ENCODE results near the gene RNF151.

The RNF151 gene

DNA sequence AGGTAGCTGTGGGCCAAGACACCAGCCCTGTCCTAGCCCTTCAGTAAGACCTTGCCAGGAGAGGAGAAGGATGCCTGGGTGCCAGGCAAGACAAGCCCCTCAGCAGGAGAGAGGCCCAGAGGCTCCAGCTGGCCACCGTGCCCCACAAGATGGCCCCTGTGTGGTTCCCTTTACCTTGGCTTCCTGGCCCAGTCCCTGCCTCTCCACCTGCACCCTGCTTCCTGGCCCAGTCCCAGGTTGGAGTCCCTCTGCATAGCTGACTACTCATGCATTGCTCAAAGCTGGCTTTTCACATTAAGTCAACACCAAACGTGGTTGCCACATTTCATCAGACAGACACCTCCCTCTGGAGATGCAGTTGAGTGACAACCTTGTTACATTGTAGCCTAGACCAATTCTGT, 27.1 kb downstream of the RNF151 start:
- peak in 1 of 5 experiments; percentile 48 for DNase-seq

DNA sequence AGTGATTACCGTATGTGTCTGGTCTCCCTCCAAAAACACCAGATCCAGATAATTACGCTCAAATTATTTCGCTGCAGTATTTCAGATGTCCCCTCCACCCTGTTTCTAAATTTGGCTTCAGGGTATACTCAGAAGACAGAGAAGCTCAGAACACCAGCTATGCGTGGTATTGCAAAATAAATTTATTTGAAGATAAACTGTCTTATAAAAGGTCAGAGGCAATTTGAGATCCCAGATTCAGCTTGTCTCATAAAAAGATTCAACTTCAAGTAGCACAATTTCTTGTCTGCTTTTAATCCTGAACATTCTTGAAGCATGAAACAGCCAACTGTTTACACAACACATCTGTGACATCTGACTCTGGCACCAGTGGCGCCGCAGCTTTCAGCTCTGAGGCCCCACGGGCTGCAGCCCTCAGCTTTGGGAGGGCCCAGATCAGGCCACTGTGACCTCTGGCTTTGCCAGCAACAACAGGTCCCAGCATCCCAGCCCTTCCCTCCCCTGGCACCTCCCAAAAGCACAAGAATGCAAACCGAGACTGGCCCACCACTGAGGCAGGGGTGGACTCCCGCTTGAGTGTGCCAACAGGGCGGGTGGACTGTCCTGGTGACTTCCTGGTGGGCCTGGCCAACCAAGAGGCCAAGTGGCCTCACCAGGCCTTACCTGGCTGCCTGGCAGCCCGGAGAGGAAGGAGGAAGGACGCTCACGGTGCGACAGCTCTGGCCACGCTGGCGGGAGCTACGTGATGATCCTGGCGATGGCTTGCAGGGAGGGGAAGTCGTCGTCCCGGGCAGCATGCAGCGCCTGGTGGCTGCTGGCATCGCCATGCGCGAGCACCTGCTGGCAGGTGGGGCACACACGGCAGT, 31.1 kb downstream of the RNF151 start:
- DNase-seq, result no peak

DNA sequence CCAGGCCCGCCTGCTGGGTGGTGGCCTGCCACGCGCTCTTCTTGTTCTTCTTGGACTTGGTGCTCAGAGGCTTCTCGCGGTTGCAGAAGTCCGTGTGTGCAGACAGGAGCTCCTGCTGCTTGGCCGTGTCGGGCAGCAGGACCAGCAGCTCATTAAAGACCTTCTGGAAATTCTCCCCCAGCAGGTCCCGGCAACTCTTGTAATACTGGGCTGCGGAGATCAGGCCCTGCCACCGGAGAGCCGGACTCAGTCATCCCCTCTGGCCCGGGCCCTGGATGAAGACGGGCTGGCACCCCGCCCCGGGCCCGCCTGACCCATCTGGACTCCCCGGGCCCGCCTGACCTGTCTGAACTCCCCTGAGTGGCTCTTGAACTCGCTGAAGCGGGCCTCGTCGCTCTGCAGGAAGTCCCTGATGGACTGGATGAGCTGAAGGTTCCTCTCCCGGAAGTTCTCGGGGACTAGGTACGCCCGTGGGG, 31.7 kb downstream of the RNF151 start:
- DNase-seq, result no peak

DNA sequence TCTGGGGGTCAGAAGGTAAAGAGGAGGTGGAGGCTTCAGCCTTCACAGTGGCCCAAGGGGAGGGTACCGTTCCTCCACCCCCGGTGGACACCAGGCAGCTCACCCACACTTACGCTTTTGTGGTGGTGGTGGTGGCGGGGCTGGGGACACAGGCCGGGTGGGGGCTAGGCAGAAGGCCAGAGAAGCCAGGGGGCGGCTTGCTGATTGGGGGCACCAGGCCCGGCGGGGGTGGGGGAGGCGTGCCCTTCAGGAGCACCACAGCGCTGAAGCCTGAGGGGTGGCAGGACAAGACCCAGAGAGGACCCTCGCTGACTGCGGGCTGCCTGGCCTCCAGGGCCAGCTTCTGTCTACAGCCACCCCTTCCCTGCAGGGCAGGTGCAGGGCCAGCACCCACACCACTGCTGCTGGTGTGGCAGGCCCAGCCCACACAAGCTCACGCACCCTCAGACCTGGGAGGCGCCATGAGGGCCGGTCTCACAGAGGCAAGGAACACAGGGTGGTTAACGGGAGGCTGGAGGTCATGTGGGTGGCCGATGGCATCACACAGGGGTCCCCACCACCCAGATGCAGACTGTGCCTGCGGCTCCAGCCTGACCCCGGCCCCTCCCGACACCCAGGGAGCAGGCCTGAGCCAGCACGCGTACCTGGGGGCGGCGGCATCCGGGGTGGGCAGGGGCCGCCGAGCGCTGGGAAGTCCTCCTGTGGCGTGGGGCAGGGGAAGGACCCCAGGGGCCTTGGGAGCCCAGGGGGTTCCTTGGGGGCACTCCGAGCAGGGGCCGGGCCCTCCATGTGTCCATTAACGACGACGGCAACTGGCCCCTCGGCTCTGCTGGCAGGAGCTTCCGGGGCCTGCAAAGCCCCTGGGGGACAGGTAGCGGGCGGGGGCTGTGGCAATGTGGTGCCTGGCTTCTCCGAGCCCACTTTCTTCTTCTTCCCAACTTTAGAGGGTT, 32.5 kb downstream of the RNF151 start:
- DNase-seq, result no peak

DNA sequence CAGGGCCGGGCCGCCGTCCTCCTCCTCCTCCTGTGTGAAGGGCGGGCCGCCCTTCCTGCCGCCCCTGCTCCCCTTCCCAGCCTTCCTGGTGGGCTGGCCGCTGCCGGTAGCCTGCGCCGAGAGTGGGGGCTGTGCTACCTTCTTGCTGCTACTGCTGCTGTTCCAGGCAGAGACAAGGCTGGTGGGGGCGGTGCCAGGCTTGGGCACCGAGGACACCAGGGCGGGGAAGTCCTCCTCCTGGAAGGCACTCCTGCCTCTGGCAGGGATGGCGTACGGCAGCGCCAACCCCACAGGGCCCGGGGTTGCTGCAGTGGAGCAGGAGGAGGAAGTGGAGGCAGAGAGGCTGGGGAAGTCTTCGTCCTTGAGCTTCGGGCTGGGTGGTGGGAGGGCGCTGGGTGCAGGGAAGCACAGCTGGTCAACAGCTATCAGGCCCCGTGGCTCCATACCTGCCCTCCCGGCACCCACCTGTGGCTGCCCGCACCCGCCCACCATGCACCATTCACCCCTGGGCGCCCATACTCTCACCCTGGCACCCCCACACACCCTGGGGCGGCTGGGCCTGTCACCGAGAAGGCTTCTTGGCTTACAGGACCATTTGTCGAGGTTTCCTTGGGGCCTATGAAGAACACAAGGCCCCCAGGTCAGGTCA, 33.3 kb downstream of the RNF151 start:
- no peak for DNase-seq

DNA sequence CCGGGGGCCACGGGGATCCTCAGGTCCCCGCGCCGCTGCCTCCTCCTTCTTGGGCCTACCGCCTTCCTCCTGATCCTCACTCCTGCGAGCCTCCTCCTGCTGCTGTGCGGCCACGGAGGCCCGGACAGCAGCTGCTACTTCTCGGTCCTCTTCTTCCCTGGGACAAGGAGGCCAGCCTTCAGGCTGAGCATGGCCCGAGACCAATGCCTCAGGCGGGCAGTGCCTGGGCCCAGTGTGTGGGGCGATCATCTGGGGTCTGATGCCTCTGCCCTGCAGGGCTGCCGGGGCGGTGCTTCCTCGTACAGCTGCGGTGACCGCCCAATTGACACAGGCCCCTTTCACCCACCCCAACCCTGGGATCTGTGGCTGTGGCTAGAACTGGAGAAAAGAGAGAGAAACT, 34.4 kb downstream of the RNF151 start:
- no peak for DNase-seq

DNA sequence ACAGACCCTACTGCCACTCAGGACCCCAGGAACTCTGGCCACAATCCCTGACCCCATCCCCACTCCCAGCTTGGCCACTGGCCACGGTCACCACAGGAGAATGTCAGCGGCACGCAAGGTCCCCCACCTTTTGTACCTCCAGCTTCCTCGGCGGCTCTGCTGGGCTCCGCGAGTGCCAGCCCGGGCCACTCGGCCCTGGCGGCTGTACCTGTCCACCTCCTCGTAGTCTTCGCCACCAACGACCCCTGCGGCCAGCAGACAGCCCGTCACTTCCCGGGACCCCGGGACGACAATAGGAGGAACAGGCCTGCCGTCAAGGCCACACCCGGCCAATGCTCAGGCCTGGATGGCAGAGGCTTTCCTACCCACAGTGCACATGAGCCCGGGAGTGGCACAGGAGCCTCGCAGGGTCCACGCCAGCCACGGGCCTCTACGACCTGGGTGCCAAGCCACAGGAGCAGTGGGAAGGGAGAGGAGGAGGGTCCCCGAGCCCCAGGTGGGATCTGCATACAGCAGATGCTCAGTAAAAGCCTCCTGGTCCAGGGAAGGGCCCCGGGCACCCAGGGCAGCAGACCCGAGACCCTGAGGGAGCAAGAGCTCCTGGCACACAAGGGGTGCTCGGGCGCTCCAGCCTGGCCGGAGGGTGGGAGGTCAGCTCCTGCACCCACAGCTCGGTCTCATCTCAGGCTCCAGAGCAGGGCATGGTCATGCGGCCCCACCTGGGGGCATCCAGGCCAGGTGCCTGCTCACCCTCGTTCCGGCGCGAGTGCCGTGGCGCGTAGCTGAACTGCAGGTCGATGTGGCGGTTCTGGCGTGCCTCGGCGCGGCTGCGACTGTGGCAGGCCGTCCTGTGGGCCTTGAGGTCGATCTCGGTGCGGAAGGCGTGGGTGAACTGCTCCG, 35.0 kb downstream of the RNF151 start:
- DNase-seq, result no peak

DNA sequence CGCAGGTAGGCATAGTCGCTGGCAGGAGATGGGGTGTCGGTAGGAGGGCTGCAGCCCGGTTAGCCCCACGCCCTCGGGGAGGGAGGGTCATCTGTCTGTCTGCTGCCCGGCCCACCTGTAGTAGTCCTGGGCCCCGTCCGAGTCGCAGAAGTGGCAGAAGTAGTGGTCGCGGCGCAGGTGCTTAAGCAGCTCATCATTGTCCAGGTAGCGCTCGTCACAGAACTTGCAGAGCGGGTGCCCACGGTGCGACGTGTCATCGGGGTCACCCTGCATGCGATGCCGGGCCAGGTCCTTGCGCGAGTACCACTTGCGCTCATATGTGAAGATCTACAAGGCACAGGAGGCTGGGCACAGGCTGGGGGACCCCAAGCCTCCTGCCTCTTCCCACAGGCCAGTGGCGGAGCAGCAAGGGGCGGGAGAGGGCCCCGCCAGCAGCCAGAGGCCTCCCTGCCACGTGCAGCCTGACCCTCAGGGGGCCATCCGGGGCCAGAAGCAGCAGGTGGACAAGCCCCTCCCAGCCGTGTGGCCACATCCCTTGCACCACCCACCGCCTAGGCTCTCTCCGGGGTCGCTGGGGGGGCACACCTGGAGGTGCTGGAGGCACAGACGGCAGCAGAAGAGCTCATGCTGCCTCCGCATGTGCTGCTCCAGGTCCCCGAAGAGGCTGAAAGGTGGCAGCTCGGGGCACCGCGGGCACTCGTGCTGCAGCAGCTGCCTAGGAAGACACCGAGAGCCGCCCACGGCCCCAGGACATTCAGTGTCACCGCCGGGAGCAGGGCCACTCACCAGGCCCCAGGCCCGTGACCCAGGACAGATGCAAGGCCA, 36.0 kb downstream of the RNF151 start:
- no peak for DNase-seq

DNA sequence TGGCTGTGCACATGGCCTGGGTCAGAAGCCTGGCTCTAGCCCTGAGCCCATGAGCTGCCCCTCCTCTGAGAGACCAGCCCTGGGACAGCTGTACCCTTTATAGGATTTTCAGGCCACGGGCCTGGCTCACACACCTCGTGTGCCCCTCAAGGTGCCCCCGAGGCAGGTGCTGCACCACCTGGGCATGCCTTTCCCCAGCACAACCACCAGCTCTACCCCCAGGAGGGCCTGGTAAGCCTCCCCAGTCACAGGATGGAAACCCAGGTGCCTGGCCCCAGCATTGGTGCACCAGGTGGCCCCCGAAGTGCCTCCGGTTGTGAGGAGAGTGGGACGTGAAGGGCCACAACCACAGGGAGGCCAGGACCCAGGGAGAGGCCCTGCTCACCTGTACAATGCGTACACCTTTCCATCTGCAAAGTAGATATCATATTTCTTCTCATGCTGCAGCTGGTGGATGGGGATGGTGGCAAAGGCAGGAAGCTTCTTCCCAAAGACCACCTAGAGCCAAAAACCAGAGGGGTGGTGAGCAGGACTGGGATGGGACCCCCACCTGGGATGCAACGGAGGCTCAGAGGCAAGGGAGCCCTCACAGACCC, 36.7 kb downstream of the RNF151 start:
- DNase-seq, result no peak

DNA sequence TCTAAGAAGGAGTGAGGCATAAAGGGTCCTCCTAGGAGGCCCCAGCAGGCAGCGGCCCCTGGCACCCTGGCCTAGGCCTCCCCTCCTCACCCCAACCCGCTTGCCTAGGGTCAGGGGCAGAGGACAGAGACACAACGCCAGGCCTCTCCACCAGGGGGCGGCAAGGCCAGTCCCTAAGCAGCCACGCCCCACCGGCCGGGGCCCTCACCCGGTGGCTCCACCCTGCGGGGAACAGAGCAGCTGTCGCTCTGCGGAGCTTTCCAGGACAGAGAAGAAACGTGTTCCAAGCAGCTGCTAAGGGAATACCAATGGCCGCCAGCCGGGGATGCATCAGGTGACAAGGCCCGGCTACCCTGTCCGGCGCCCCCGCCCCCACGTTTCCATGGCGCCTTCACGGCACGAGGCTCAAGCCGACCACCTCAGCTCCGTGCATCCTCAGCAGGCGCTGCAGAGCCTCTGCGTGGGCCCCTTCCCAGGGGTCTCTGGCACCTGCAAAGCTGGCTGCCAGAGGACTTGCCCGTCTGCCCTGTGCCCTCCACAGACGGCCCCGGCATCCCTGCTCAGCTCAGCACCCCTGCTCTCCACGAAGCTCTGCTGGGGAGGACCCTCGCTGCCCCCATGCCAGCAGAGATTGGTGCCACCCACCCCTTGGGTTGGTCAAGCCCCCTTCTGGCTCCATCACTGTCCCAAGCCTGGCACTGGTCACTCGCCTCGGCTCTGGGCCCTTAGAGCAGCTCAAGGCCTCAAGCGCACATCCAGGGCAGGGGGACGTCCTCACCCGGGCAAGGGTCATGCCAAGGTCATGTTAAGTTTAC, 37.4 kb downstream of the RNF151 start:
- DNase-seq, result peak; percentile 59 to 83 (median 79)

DNA sequence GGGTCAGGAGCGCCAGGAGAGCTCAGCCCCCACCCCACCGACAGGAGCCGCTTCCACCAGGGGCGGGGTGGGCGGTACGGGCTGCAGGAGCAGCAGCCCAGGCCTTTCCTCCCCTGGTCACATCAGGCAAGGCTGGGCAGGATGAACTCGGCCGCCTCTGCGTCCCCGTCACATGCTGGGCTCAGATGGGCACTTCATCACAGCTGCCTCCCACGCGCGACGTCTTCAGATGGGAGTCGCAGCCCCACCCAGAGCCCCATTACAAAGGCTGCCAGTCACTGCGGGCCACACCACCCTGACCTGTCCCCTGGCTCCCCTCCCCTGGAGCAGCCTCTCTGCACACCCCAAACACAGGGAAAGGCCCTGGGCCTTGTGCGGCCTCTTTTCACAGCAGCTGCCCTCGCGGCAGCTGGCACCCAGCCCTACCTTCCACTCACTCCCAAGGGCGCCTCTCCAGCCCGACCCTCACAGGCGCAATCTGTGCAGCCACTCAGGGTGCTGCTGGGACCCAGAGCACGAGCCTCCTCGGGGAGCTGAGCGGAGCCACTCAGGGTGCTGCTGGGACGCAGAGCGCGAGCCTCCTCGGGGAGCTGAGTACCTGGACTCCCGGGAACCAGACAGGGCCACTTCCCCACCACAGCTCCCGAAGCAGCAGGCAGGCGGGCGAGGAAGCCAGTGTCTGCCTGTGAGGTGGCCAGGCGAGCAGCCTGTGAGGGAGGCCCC, 38.3 kb downstream of the RNF151 start:
- no peak for DNase-seq

DNA sequence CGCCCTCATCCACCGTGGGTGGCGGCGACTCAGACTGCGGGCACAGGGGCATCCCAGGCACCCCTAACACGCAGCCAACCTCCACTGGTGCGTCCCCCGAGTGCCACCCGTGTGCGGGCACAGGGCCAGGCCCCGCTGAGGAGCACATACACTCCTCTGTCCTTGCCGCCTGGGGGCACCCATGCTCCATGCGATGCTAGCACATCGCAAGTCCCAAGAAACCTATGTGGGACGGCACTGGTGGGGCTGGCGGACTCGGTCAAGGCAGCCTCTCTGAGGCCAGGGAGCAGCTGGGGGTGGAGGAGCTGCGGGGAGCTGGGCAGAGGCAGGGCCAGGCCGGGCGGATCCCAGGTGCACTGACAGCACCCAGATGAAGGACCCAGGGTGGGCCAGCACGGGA, 39.0 kb downstream of the RNF151 start:
- DNase-seq, result no peak

DNA sequence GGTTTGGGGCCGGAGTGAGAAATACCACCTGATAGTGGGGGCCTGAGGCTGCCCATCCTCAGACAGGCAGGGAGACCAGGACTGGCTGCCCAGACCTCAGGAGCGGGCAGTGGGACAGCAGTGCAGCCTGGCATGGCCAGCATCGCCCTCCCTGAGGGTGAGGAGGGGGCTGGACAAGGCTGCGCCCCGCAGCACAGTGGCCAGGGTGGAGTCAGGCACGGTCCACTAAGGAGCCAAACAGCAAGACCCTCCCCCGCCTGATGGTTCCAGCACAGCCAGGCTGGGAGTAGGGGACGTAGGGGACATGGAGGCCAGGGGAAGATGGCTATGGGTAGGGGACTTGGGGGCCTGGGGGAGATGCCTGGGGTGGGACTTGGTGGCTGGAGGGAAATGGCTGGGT, 39.7 kb downstream of the RNF151 start:
- DNase-seq, result no peak

DNA sequence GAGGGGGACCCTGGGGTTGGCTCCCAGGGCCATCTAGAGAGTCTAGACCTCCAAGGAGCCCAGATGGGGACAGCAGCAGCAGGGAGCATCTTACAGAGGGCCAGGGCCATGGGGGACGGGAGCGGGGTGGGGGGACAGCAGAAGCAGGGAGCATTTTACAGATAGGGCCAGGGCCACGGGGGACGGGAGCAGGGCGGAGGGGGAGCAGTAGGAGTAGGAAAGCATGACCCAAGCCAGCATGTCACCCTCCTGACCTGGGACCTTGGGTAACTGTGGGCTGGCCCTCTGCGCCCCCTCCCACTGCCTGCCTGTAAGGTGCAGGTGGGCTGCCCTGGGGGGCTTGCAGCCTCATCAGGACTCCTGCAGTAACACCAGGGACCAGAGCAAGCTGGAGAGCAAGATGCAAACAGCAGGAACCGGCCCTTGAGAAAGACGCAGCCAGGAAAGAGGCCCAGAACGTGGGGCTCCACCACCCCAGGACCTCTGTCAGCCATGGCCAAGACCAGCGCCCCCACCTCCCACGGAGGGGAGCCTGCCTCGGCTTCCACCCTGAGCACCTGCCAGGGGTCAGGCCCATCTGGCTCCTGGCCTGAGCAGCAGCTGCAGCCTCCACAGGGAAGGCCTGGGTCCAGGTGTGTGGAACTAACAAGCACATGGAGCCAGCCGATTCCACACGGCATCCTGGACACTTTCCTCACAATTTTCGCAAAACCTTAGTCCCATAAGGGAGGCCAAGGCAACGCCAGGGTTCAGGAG, 40.6 kb downstream of the RNF151 start:
- no peak for DNase-seq

DNA sequence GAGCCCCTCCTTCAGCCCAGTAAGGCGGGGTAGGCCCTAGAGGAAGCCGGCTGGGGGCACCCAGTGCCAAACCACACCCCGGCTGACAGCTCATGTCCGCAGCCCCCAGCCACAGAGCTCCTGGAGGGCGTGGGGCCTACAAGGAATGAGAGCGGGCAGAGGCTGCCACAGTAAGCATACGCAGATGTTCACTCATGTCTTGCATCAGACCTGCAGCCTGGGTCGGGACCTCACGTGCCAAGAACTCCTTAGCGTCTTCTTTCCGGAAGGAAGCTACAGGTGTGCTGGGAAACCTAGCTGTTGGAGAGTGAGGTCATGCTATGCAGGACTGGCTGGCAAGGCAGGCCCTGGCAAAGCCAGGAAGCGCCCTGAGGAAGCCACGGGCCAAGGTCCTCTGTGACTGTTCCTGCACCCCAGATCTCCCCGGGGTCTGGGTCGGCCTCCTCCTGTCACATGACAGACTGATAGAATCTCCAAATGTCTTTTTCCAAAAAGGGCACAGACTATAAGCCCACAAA, 41.4 kb downstream of the RNF151 start:
- peak in 2 of 5 experiments; percentile 26 to 49 for DNase-seq

DNA sequence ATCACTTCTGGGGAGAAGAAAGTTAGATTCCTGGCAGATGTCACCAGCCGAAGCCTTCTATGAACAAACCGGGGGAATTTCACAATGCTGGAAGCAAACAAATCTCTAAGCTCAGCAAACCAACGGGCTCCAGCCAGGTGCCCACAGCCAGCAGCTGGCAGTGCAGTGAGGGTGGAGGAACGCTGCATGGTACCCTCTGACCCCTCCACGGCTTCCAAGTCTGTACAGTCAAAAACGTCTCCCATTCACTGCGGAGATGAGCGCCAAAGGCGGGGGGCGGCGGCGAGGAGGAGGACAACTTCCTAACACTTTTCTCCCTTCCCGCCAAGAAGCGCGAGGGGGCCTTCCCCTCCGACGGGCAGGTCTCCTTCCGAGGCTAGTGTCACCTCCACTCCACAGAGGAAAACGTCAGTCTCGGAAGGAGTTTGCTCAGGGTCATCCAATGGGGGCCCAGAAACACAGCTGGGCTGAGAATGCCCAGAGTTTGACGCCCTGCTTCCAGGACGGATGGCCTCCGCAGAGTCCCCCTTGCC, 42.0 kb downstream of the RNF151 start:
- DNase-seq, result peak in 2 of 5 experiments; percentile 28 to 43

DNA sequence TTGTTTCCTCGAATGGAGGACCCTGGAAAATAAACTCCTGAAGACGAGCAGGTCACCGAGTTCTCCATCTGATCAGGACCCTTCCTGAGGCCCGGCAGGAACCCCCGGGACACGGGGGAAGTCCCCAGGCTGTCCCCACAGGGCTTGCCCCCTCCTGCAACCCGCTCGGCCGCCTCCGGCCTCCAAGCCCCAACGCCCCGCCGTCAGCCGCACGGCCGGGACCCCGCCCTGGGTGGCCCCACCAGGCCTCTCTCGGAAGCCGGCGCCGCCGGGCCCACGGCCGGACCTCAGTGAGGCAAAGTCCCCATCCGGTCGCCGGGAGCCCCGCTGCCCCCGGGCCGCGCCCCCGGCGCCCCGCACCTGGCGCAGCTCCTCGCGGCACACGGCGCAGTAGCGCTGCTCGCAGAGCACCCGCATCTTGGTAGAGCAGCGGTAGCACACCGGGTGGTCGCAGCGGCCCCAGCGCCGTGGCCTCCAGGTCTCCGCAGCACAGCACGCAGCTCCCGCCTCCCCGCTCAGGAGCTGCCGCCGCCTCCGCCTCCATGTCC, 42.6 kb downstream of the RNF151 start:
- DNase-seq, result peak in 1 of 5 experiments; percentile 52

Measured in T-helper 2 cell (primary cell).